Tibial artery (tissue), 4 donors: ENCODE results near the gene ATRNL1.
A peak's percentile ranks its signal among the peaks of the same experiment; 100 is the strongest.

Experiments used
- DNase-seq, 2 donors: peaks; one replicate each; pipeline ENCODE4 v3.0.0-alpha.2; 2019
- H3K27ac ChIP-seq, 2 donors: fragments of 200-600 bp; sonication (generic) in 1 of 2; 1 replicate in 1 of 2; 2 replicates in 1 of 2; pipeline ENCODE4 v1.5.1; 2018 to 2019; ENCODE audit warnings: mild to moderate bottlenecking in 1 of 2
- H3K27me3 ChIP-seq, 2 donors: fragments of 200-600 bp; sonication (generic) in 1 of 2; one replicate each; pipeline versions ENCODE4 v1.5.1 to v1.6.0; 2016 to 2019
- H3K36me3 ChIP-seq, 3 donors: fragments of 200-600 bp; sonication (generic) in 2 of 3; one replicate each; pipeline ENCODE4 v1.5.1; 2016 to 2019; ENCODE audit warnings: mild to moderate bottlenecking in 2 of 3
- H3K4me1 ChIP-seq, 4 donors: fragments of 200-600 bp; sonication (generic) in 2 of 4; 1 replicate in 3 of 4; 2 replicates in 1 of 4; pipeline ENCODE4 v1.5.1; 2016 to 2019
- H3K4me3 ChIP-seq, 2 donors: fragments of 200-600 bp; sonication (generic) in 1 of 2; 1 replicate in 1 of 2; 2 replicates in 1 of 2; pipeline ENCODE4 v1.5.1; 2018 to 2019; ENCODE audit warnings: mild to moderate bottlenecking in 2 of 2
- H3K9me3 ChIP-seq, 3 donors: fragments of 200-600 bp; sonication (generic) in 1 of 3; one replicate each; pipeline ENCODE4 v1.5.1; 2016 to 2019
- CTCF ChIP-seq, 2 experiments: fragments of 200-600 bp in 1 of 2; fragments of 450-650 bp in 1 of 2; IDR thresholded peaks; one replicate each; pipeline ENCODE4 v1.5.1; 2017 to 2019; ENCODE audit warnings: antibody characterized with exemption in 2 of 2, mild to moderate bottlenecking in 1 of 2, moderate library complexity in 1 of 2
- intact Hi-C: fragments of 100-400 bp; cut with DNase I; formaldehyde crosslinking; loops from one replicate; pipeline ENCODE4 v1.15.0; 2023; ENCODE audit warnings: low total_unique reads

ATRNL1 gene

GRCh38 chr10:115950320-115950719 is 857.2 kb downstream of the ATRNL1 start:
- H3K27me3 ChIP-seq, result no peaks in the 10 kb centered on the region
- DNase-seq, result no peak

GRCh38 chr10:115951242-115951641 is 858.1 kb downstream of the ATRNL1 start:
- Histone ChIP-seq H3K27me3 (no peaks in the 10 kb centered on the region), H3K4me3 (no peak overlapping the region), H3K36me3 (no peaks in the 10 kb centered on the region), H3K4me1 (peaks cover 0 to 30% (median 15%) of the 10 kb centered on the region in 4 donors), H3K9me3 (no peaks in the 10 kb centered on the region), H3K27ac (peak overlapping the region in 1 of 2 donors; percentile 33)
- no peak for DNase-seq
- TF ChIP-seq CTCF (IDR thresholded peaks at IDR 0.05), result no peak
- intact Hi-C loops, result no loop called here

More at GRCh38 chr10:115950320-115950719, 857.2 kb downstream of the ATRNL1 start:
- H3K36me3 ChIP-seq, result no peaks in the 10 kb centered on the region
- H3K9me3 ChIP-seq, result no peaks in the 10 kb centered on the region
- peak overlapping the region in 1 of 2 donors; percentile 33 for H3K27ac ChIP-seq
- peaks cover 0 to 30% (median 15%) of the 10 kb centered on the region in 4 donors for H3K4me1 ChIP-seq
- no peak overlapping the region for H3K4me3 ChIP-seq
- intact Hi-C loops, result no loop called here
- no peak for TF ChIP-seq CTCF (IDR thresholded peaks at IDR 0.05)

- DNase-seq, result no peak
- Histone ChIP-seq H3K27ac (no peak overlapping the region), H3K36me3 (no peaks in the 10 kb centered on the region), H3K4me1 (peaks cover 0 to 30% (median 15%) of the 10 kb centered on the region in 4 donors), H3K9me3 (no peaks in the 10 kb centered on the region), H3K27me3 (no peaks in the 10 kb centered on the region), H3K4me3 (no peak overlapping the region)
- no peak for TF ChIP-seq CTCF (IDR thresholded peaks at IDR 0.05)
- intact Hi-C loops, result no loop called here
Observed at GRCh38 chr10:115953281-115953680, 860.1 kb downstream of the ATRNL1 start.

- Histone ChIP-seq H3K27me3 (no peaks in the 10 kb centered on the region), H3K36me3 (no peaks in the 10 kb centered on the region), H3K4me1 (peaks cover 0 to 29% (median 15%) of the 10 kb centered on the region in 4 donors), H3K9me3 (no peaks in the 10 kb centered on the region), H3K4me3 (no peak overlapping the region), H3K27ac (no peak overlapping the region)
- DNase-seq, result no peak
- intact Hi-C loops, result no loop called here
- no peak for TF ChIP-seq CTCF (IDR thresholded peaks at IDR 0.05)
Observed at GRCh38 chr10:115953968-115954367, 860.8 kb downstream of the ATRNL1 start.

- no peak for TF ChIP-seq CTCF (IDR thresholded peaks at IDR 0.05)
- DNase-seq, result no peak
- Histone ChIP-seq H3K36me3 (no peaks in the 10 kb centered on the region), H3K27ac (no peak overlapping the region), H3K4me1 (peaks cover 0 to 7% (median 4%) of the 10 kb centered on the region in 4 donors), H3K9me3 (no peaks in the 10 kb centered on the region), H3K27me3 (no peaks in the 10 kb centered on the region), H3K4me3 (no peak overlapping the region)
- intact Hi-C loops, result no loop called here
Observed at GRCh38 chr10:115956225-115957011, 863.3 kb downstream of the ATRNL1 start.
